Measurements from ENCODE around the gene MGAT5.

Gene MGAT5

DNA sequence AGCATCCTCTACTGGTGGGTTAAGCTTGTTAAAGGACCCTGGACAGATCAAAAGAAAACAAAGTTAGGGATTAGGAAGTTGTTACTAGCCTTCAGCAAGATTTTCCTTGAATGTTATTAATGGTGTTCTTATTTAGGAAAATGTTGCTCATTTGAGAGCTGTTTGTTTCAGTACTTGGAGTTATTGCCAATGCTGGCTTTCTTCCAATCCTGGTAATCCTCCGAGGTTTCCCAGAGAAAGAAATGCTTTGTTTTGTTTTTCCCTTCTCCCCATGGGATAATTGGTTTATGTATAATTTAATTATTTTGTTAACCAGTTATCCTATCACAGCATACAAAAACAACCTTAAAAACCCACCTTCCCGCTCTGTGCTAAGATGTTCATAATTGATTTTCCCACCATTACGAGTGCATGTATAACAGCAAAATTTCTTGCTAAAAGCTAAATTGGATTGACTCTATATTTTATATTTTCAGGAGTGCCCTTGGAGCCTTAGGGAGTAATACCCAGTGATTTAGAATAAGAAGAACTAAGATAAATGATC lies 79.8 kb downstream of the MGAT5 start:
- Mint-ChIP-seq H3K4me3 (no peak overlapping the region), H3K9me3 (peaks cover 4% of the 10 kb centered on the region), H3K4me1 (peaks cover 13% of the 10 kb centered on the region), H3K27ac (no peak overlapping the region), H3K36me3 (peaks cover 20% of the 10 kb centered on the region)
- ATAC-seq (no peak), DNase-seq (ENCODE audit: low spot score in 2 of 2) (no peak)

- Mint-ChIP-seq H3K36me3 (peaks cover 27% of the 10 kb centered on the region), H3K27ac (no peak overlapping the region), H3K4me3 (no peak overlapping the region), H3K4me1 (peaks cover 11% of the 10 kb centered on the region), H3K9me3 (peaks cover 4% of the 10 kb centered on the region)
- DNase-seq (ENCODE audit: low spot score in 2 of 2) = no peak
- ATAC-seq = no peak
These were observed 80.9 kb downstream of the MGAT5 start for GRCh38 chr2:134334542-134335353.

GRCh38 chr2:134335601-134336000 lies 81.7 kb downstream of the MGAT5 start:
- no peak overlapping the region for H3K27ac Mint-ChIP-seq

DNA sequence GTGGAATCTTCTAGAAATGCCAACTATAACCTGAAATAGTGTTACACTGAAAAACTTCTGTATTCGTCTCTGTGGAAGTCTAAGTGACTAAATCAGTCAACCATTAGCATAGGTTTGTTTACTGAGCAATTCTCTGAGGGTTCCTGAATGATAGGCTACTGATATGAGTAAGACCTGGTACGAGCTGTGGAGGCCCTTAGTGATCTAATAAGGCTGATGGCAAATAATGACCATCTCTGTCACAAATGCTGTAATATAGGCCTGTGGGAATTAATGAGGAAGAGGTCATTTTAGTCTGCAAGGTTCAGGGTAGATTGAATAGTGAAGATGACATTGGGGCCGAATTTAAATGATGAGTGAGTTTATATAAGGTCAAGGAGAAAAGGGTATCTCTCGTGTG lies 82.5 kb downstream of the MGAT5 start:
- Mint-ChIP-seq H3K27ac (no peak overlapping the region), H3K4me3 (no peak overlapping the region), H3K36me3 (peaks cover 28% of the 10 kb centered on the region), H3K9me3 (peaks cover 4% of the 10 kb centered on the region), H3K4me1 (peaks cover 11% of the 10 kb centered on the region)
- ATAC-seq = peak; percentile 74
- no peak for DNase-seq (ENCODE audit: low spot score in 2 of 2)

More at GRCh38 chr2:134335601-134336000, 81.7 kb downstream of the MGAT5 start:
- no peak for DNase-seq (ENCODE audit: low spot score in 2 of 2)
- Mint-ChIP-seq H3K4me3 (no peak overlapping the region), H3K9me3 (peaks cover 4% of the 10 kb centered on the region), H3K36me3 (peaks cover 28% of the 10 kb centered on the region), H3K4me1 (peaks cover 11% of the 10 kb centered on the region)
- ATAC-seq = no peak

DNA sequence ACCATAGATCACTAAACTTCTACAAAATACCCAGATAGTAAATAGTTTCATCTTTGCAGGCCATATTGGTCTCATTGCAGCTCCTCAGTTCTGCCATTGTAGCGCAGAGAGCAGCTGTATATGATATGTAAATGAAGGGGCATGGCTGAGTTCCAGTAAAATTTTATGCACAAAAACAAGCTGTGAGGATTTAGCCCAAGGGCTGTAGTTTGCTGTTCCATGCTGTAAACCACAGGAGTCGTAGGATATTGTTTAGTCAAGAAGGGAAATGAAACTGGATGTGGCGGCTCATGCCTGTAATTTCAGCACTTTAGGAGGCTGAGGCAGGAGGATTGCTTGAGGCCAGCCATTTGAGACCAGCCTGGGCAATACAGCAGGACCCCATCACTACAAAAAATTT lies 83.0 kb downstream of the MGAT5 start:
- peaks cover 11% of the 10 kb centered on the region for H3K4me1 Mint-ChIP-seq
- ATAC-seq = no peak
- no peak overlapping the region for H3K4me3 Mint-ChIP-seq
- H3K9me3 Mint-ChIP-seq = no peaks in the 10 kb centered on the region
- H3K27ac Mint-ChIP-seq = no peak overlapping the region
- DNase-seq (ENCODE audit: low spot score in 2 of 2) = no peak
- H3K36me3 Mint-ChIP-seq = peaks cover 34% of the 10 kb centered on the region

GRCh38 chr2:134337631-134338030 lies 83.8 kb downstream of the MGAT5 start:
- Mint-ChIP-seq H3K4me3 (no peak overlapping the region), H3K9me3 (no peaks in the 10 kb centered on the region), H3K36me3 (peaks cover 41% of the 10 kb centered on the region), H3K27ac (no peak overlapping the region), H3K4me1 (peaks cover 11% of the 10 kb centered on the region)
- DNase-seq (ENCODE audit: low spot score in 2 of 2) (no peak), ATAC-seq (no peak)

- Mint-ChIP-seq H3K36me3 (peaks cover 46% of the 10 kb centered on the region), H3K4me3 (no peak overlapping the region), H3K27ac (no peak overlapping the region), H3K9me3 (no peaks in the 10 kb centered on the region), H3K4me1 (peaks cover 11% of the 10 kb centered on the region)
- ATAC-seq = no peak
- DNase-seq (ENCODE audit: low spot score in 2 of 2) = no peak
These were observed 84.3 kb downstream of the MGAT5 start for GRCh38 chr2:134338208-134338607.

DNA sequence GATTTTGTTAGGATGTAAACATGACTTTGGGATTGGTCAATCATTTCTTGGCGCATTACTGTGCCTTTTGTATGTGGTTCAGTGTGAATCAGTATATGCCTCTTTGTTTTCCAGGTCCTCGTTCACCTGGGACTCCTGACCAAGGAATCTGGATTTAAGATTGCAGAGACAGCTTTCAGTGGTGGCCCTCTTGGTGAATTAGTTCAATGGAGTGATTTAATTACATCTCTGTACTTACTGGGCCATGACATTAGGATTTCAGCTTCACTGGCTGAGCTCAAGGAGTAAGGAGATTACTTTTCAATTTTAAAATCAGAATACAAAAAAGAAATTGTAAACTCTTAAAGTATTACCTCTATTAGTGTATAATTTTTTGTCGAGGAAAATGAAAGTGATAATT lies 87.6 kb downstream of the MGAT5 start:
- DNase-seq (ENCODE audit: low spot score in 2 of 2) = no peak
- peaks cover 50% of the 10 kb centered on the region for H3K36me3 Mint-ChIP-seq

DNA sequence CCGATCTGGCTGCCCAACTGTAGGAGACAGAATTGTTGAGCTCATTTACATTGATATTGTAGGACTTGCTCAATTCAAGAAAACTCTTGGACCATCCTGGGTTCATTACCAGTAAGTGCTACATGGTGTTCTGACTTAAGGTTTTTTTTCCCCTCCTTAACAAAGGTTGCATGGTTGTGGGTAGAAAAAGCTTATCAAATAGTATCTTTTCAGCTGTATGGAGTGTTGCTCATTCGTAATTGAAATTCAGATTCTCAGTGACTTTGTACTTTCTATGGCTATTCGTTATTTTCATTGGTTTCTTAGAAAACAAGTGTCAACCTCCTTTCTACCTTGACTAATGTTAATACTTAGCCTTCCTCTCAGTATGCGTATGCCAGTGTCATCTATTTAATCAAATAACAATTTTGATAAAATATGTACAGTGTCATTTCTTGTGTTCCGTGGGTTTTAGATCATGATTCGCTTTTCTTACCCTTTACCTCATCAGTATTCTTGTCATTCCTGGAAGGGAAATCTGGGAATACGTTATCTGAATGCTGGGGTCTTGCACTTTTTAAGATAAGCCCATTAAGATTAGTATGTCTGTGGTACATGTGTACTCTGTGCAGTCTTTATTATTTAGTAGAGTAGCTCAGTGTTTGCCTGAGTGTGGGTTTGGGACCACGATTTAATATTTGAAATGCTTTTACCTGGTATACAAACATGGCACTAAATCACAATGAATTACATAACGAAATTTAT lies 91.3 kb downstream of the MGAT5 start:
- ATAC-seq (peak; percentile 57), DNase-seq (ENCODE audit: low spot score in 2 of 2) (no peak)
- H3K36me3 Mint-ChIP-seq = peaks cover 34% of the 10 kb centered on the region
- H3K4me1 Mint-ChIP-seq = no peaks in the 10 kb centered on the region
- no peak overlapping the region for H3K4me3 Mint-ChIP-seq
- no peaks in the 10 kb centered on the region for H3K9me3 Mint-ChIP-seq
- no peak overlapping the region for H3K27ac Mint-ChIP-seq

More for the DNA sequence above, 87.6 kb downstream of the MGAT5 start:
- H3K9me3 Mint-ChIP-seq = no peaks in the 10 kb centered on the region
- H3K4me1 Mint-ChIP-seq = peaks cover 7% of the 10 kb centered on the region
- no peak for ATAC-seq
- H3K4me3 Mint-ChIP-seq = no peak overlapping the region
- no peak overlapping the region for H3K27ac Mint-ChIP-seq

GRCh38 chr2:134346141-134346540 lies 92.3 kb downstream of the MGAT5 start:
- H3K27ac Mint-ChIP-seq = no peak overlapping the region
- peaks cover 5% of the 10 kb centered on the region for H3K4me1 Mint-ChIP-seq
- ATAC-seq (no peak), DNase-seq (ENCODE audit: low spot score in 2 of 2) (no peak)
- H3K9me3 Mint-ChIP-seq = no peaks in the 10 kb centered on the region
- H3K36me3 Mint-ChIP-seq = peaks cover 44% of the 10 kb centered on the region
- H3K4me3 Mint-ChIP-seq = no peak overlapping the region

DNA sequence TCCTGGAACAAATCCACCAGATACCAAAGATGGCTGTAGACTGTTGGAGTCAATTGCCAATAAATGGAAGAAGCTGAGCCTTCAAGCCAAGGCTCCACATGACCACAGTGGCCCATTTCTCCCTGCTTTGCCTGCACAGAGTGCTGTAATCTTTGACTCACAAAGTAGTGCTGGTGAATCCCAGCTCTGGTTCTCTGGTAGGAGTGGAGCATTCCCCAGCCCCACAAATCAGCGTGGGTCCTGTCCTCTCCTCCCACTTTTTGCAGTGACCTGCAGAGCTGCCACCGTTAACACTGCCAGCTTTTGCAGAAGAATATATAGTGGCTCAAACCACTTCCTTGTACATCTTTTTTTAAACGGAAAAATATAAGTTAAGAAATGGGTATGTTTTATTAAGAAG lies 93.9 kb downstream of the MGAT5 start:
- no peak overlapping the region for H3K4me3 Mint-ChIP-seq
- H3K27ac Mint-ChIP-seq = peak overlapping the region; percentile 36
- H3K9me3 Mint-ChIP-seq = no peaks in the 10 kb centered on the region
- DNase-seq (ENCODE audit: low spot score in 2 of 2) (no peak), ATAC-seq (peak; percentile 13)
- H3K4me1 Mint-ChIP-seq = peaks cover 5% of the 10 kb centered on the region
- H3K36me3 Mint-ChIP-seq = peaks cover 35% of the 10 kb centered on the region

- Mint-ChIP-seq H3K27ac (peak overlapping the region; percentile 36), H3K4me1 (peaks cover 5% of the 10 kb centered on the region), H3K9me3 (no peaks in the 10 kb centered on the region), H3K36me3 (peaks cover 35% of the 10 kb centered on the region), H3K4me3 (no peak overlapping the region)
- ATAC-seq = peak; percentile 66
- DNase-seq (ENCODE audit: low spot score in 2 of 2) = no peak
These were observed 94.4 kb downstream of the MGAT5 start for GRCh38 chr2:134348239-134348638.

GRCh38 chr2:134348760-134349159 lies 94.9 kb downstream of the MGAT5 start:
- DNase-seq (ENCODE audit: low spot score in 2 of 2) (no peak), ATAC-seq (no peak)
- Mint-ChIP-seq H3K27ac (peak overlapping the region; percentile 36), H3K9me3 (no peaks in the 10 kb centered on the region), H3K4me1 (peaks cover 5% of the 10 kb centered on the region), H3K36me3 (peaks cover 37% of the 10 kb centered on the region), H3K4me3 (no peak overlapping the region)

- H3K4me1 Mint-ChIP-seq = peaks cover 5% of the 10 kb centered on the region
- H3K36me3 Mint-ChIP-seq = peaks cover 42% of the 10 kb centered on the region
- no peak for ATAC-seq
- no peak overlapping the region for H3K27ac Mint-ChIP-seq
- no peak for DNase-seq (ENCODE audit: low spot score in 2 of 2)
- H3K9me3 Mint-ChIP-seq = no peaks in the 10 kb centered on the region
- H3K4me3 Mint-ChIP-seq = no peak overlapping the region
These were observed 97.1 kb downstream of the MGAT5 start for GRCh38 chr2:134351016-134351415.

GRCh38 chr2:134351899-134352298 lies 98.0 kb downstream of the MGAT5 start:
- DNase-seq (ENCODE audit: low spot score in 2 of 2) (no peak), ATAC-seq (no peak)
- H3K4me3 Mint-ChIP-seq = no peak overlapping the region
- no peaks in the 10 kb centered on the region for H3K9me3 Mint-ChIP-seq
- no peak overlapping the region for H3K27ac Mint-ChIP-seq
- H3K36me3 Mint-ChIP-seq = peaks cover 44% of the 10 kb centered on the region
- H3K4me1 Mint-ChIP-seq = peaks cover 5% of the 10 kb centered on the region

DNA sequence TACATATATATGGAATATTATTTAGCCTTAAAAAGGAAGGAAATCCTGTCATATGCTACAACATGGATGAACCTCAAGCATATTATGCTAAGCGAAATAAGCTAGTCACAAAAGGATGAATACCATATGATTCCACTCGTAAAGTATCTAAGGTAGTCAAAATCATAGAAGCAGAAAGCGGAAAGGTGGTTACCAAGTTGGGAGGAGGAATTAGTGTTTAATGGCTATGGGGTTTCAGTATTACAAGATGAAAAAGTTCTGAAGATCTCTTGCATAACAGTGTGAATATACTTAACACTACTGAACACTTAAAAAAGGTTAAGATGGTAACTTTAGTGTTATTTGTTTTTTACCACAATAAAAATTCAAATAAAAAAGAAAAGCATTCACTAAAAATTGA lies 99.0 kb downstream of the MGAT5 start:
- DNase-seq (ENCODE audit: low spot score in 2 of 2) (no peak), ATAC-seq (peak; percentile 39)
- peaks cover 46% of the 10 kb centered on the region for H3K36me3 Mint-ChIP-seq
- no peak overlapping the region for H3K27ac Mint-ChIP-seq
- H3K4me3 Mint-ChIP-seq = no peak overlapping the region
- H3K9me3 Mint-ChIP-seq = no peaks in the 10 kb centered on the region
- peaks cover 5% of the 10 kb centered on the region for H3K4me1 Mint-ChIP-seq

Measured in stimulated activated effector memory CD8-positive, alpha-beta T cell treated with anti-CD3 and anti-CD28 coated beads, Interleukin-12 subunit alpha, Interleukin-12 subunit beta, amount 100 ng/mL, for 72 hours (primary cell).